Measurements from ENCODE around the gene OTUD3. TPM values are rescaled to one million over a fixed set of nuclear protein-coding genes. Genes with fewer than 3 reads are reported as not detected.

Gene OTUD3
- total and polyA plus RNA-seq, 2 of the 13 experiments (the other 11 are each of a cell fraction or from before 2014, with no cell fraction given), result 5.2 to 7.5 TPM

GRCh38 chr1:19960591-19960990 lies 78.4 kb downstream of the OTUD3 start:
- no peaks in the 10 kb centered on the region for H3K36me3 ChIP-seq (replicated peaks in 1 of 2; ENCODE audit: control insufficient read depth in 1 of 2, insufficient read depth in 2 of 2, low read length in 2 of 2)
- WGBS (ENCODE audit: low lambda C conversion rate), result 62% methylated on average over 5 of the region's 5 CpGs
- H3K4me3 ChIP-seq (replicated peaks in 1 of 3; ENCODE audit: insufficient read depth in 1 of 3, low read depth in 2 of 3, low read length in 3 of 3), result no peak overlapping the region
- no peak overlapping the region for H3K27ac ChIP-seq (ENCODE audit: extremely low read length, insufficient read depth, low read length)
- H3K9ac ChIP-seq (ENCODE audit: insufficient read depth, low read depth, low read length), result no peak overlapping the region
- FAIRE-seq (no peak), DNase-seq (ENCODE audit: low spot score) (no peak), ATAC-seq (no peak)
- H3K27me3 ChIP-seq (ENCODE audit: control insufficient read depth in 1 of 2, insufficient read depth in 2 of 2, low read length in 2 of 2), result peaks cover 0 to 1% of the 10 kb centered on the region in 2 experiments; a peak in 2 of 5 replicates
- intact Hi-C loops (cut with micrococcal nuclease; ENCODE audit: unreplicated experiment) (no loop called here), in situ Hi-C loops (cut with HindIII; ENCODE audit: extremely low pct_ligation_motif_present, low pct_unique_long_range_greater_than_20kb) (no loop called here)
- BruUV-seq (replicated peaks), result no TSS peak
- no peaks in the 10 kb centered on the region for H4K20me1 ChIP-seq (ENCODE audit: insufficient read depth, low read length)
- H3K79me2 ChIP-seq (ENCODE audit: insufficient read depth, low read length), result no peaks in the 10 kb centered on the region
- no peak for TF ChIP-seq ZNF337 (CRISPR knock-in tag; IDR thresholded peaks at IDR 0.05; ENCODE audit: borderline replicate concordance, low read depth)
- TF ChIP-seq ZNF710 (CRISPR knock-in tag; IDR thresholded peaks at IDR 0.05; ENCODE audit: borderline replicate concordance), result no peak
- no peak for TF ChIP-seq ZNF484 (CRISPR knock-in tag; IDR thresholded peaks at IDR 0.05; ENCODE audit: borderline replicate concordance, low read depth)
- no peak for TF ChIP-seq ZFP90 (CRISPR knock-in tag; IDR thresholded peaks at IDR 0.05; ENCODE audit: borderline replicate concordance)
- TF ChIP-seq ZNF263 (CRISPR knock-in tag; IDR thresholded peaks at IDR 0.05), result no peak
- no peak for TF ChIP-seq ZNF367 (CRISPR knock-in tag; IDR thresholded peaks at IDR 0.05; ENCODE audit: borderline replicate concordance)
- TF ChIP-seq SRY (CRISPR knock-in tag; IDR thresholded peaks at IDR 0.05), result no peak
- no peak for TF ChIP-seq ZNF800 (CRISPR knock-in tag; IDR thresholded peaks at IDR 0.05)
- TF ChIP-seq FOXP4 (CRISPR knock-in tag; IDR thresholded peaks at IDR 0.05), result no peak
- no peak for TF ChIP-seq ZNF530 (CRISPR knock-in tag; IDR thresholded peaks at IDR 0.05; ENCODE audit: low read depth)
- no peak for TF ChIP-seq LBX2 (CRISPR knock-in tag; IDR thresholded peaks at IDR 0.05; ENCODE audit: borderline replicate concordance)
- no peak for TF ChIP-seq ZNF354B (CRISPR knock-in tag; IDR thresholded peaks at IDR 0.05)
- TF ChIP-seq THAP7 (CRISPR knock-in tag; IDR thresholded peaks at IDR 0.05), result no peak
- TF ChIP-seq MYC (CRISPR knock-in tag; IDR thresholded peaks at IDR 0.05; ENCODE audit: borderline replicate concordance), result no peak
- no peak for TF ChIP-seq ELF4 (CRISPR knock-in tag; IDR thresholded peaks at IDR 0.05; ENCODE audit: borderline replicate concordance)
- H3K9me3 ChIP-seq (ENCODE audit: low read length), result no peaks in the 10 kb centered on the region
- POLR2A ChIA-PET, result no interaction called here
- CTCF ChIA-PET (ENCODE audit: low intra/inter-chr PET ratio, low total read pairs), result no interaction called here
- H2AFZ ChIP-seq (ENCODE audit: low read length), result no peak overlapping the region
- peaks cover 18% of the 10 kb centered on the region for H3K4me1 ChIP-seq (ENCODE audit: insufficient read depth, low read length)
- H3K4me2 ChIP-seq (ENCODE audit: low read depth, low read length), result no peak overlapping the region
